Measurements from ENCODE around the gene EVA1B. TPM values are rescaled to one million over a fixed set of nuclear protein-coding genes. Genes with fewer than 3 reads are reported as not detected.
A peak's percentile ranks its signal among the peaks of the same experiment; 100 is the strongest.

The EVA1B gene
- total RNA-seq, 1 donor from 2014 or later, result 3.1 TPM

- no peaks in the 10 kb centered on the region for H3K9me3 ChIP-seq (ENCODE audit: low read depth)
- Mint-ChIP-seq H3K4me3 (peak overlapping the region; percentile 81), H3K9me3 (no peaks in the 10 kb centered on the region), H3K4me1 (peaks cover 25% of the 10 kb centered on the region), H3K36me3 (peaks cover 6% of the 10 kb centered on the region), H3K27ac (peak overlapping the region; percentile 69), H3K27me3 (ENCODE audit: insufficient read depth, low read depth) (peaks cover 12% of the 10 kb centered on the region)
- peaks cover 67% of the 10 kb centered on the region for H3K27me3 ChIP-seq
- peaks cover 23% of the 10 kb centered on the region for H3K4me1 ChIP-seq
- H2AFZ ChIP-seq (replicated peaks), result no peak overlapping the region
- DNase-seq (ENCODE audit: low spot score), result peak; percentile 89
- H3K4me3 ChIP-seq, result peak overlapping the region; percentile 78
- peaks cover 32% of the 10 kb centered on the region for H3F3A ChIP-seq (ENCODE audit: low read depth)
- no peaks in the 10 kb centered on the region for H3K79me2 ChIP-seq (ENCODE audit: low read depth)
- peaks cover 28% of the 10 kb centered on the region for H4K20me1 ChIP-seq (ENCODE audit: low read depth)
- H3K4me2 ChIP-seq, result peak overlapping the region; percentile 95
- TF ChIP-seq EZH2phosphoT487 (IDR thresholded peaks at IDR 0.05) (no peak), CTCF (IDR thresholded peaks at IDR 0.05) (no peak), EZH2 (IDR thresholded peaks at IDR 0.05) (no peak)
- H3K27ac ChIP-seq, result no peak overlapping the region
- no peak overlapping the region for H3K9ac ChIP-seq
- H3K36me3 ChIP-seq, result no peaks in the 10 kb centered on the region
Measured at GRCh38 chr1:36321119-36321951, 2.1 kb downstream of the EVA1B start.

GRCh38 chr1:36320767-36321118 lies 2.7 kb downstream of the EVA1B start:
- H3K27ac Mint-ChIP-seq, result no peak overlapping the region
- peaks cover 32% of the 10 kb centered on the region for H3F3A ChIP-seq (ENCODE audit: low read depth)
- peak overlapping the region; percentile 95 for H3K4me2 ChIP-seq
- H3K4me1 Mint-ChIP-seq, result peaks cover 22% of the 10 kb centered on the region
- H3K36me3 Mint-ChIP-seq, result peaks cover 8% of the 10 kb centered on the region
- no peak overlapping the region for H3K27ac ChIP-seq
- H3K4me3 ChIP-seq, result peak overlapping the region; percentile 78
- TF ChIP-seq EZH2phosphoT487 (IDR thresholded peaks at IDR 0.05), result no peak
- TF ChIP-seq EZH2 (IDR thresholded peaks at IDR 0.05), result no peak
- H3K9me3 Mint-ChIP-seq, result no peaks in the 10 kb centered on the region
- H3K9me3 ChIP-seq (ENCODE audit: low read depth), result no peaks in the 10 kb centered on the region
- H4K20me1 ChIP-seq (ENCODE audit: low read depth), result peaks cover 28% of the 10 kb centered on the region
- H3K36me3 ChIP-seq, result no peaks in the 10 kb centered on the region
- no peak overlapping the region for H3K9ac ChIP-seq
- peak overlapping the region; percentile 71 for H3K4me3 Mint-ChIP-seq
- no peaks in the 10 kb centered on the region for H3K79me2 ChIP-seq (ENCODE audit: low read depth)
- peaks cover 67% of the 10 kb centered on the region for H3K27me3 ChIP-seq
- no peak for DNase-seq (ENCODE audit: low spot score)
- peaks cover 23% of the 10 kb centered on the region for H3K4me1 ChIP-seq
- peaks cover 12% of the 10 kb centered on the region for H3K27me3 Mint-ChIP-seq (ENCODE audit: insufficient read depth, low read depth)
- no peak overlapping the region for H2AFZ ChIP-seq (replicated peaks)

- Histone ChIP-seq H3K4me3 (peak overlapping the region; percentile 78), H3K27ac (no peak overlapping the region), H4K20me1 (ENCODE audit: low read depth) (peaks cover 28% of the 10 kb centered on the region), H3K4me2 (peak overlapping the region; percentile 95), H3K9me3 (ENCODE audit: low read depth) (no peaks in the 10 kb centered on the region), H3K79me2 (ENCODE audit: low read depth) (no peaks in the 10 kb centered on the region), H3K4me1 (peaks cover 23% of the 10 kb centered on the region), H3K27me3 (peaks cover 65% of the 10 kb centered on the region), H3K9ac (no peak overlapping the region), H2AFZ (replicated peaks) (no peak overlapping the region), H3K36me3 (no peaks in the 10 kb centered on the region), H3F3A (ENCODE audit: low read depth) (peaks cover 32% of the 10 kb centered on the region)
- H3K36me3 Mint-ChIP-seq, result peaks cover 10% of the 10 kb centered on the region
- peak overlapping the region; percentile 71 for H3K4me3 Mint-ChIP-seq
- no peak overlapping the region for H3K27ac Mint-ChIP-seq
- no peaks in the 10 kb centered on the region for H3K9me3 Mint-ChIP-seq
- H3K27me3 Mint-ChIP-seq (ENCODE audit: insufficient read depth, low read depth), result peaks cover 11% of the 10 kb centered on the region
- peaks cover 20% of the 10 kb centered on the region for H3K4me1 Mint-ChIP-seq
- TF ChIP-seq EZH2phosphoT487 (IDR thresholded peaks at IDR 0.05) (no peak), CTCF (IDR thresholded peaks at IDR 0.05) (no peak), EZH2 (IDR thresholded peaks at IDR 0.05) (no peak)
- DNase-seq (ENCODE audit: low spot score), result peak; percentile 31
Measured at GRCh38 chr1:36320291-36320761, 3.1 kb downstream of the EVA1B start.

GRCh38 chr1:36309397-36309796 lies 14.0 kb downstream of the EVA1B start:
- Mint-ChIP-seq H3K36me3 (peaks cover 7% of the 10 kb centered on the region), H3K4me1 (peaks cover 16% of the 10 kb centered on the region), H3K9me3 (no peaks in the 10 kb centered on the region), H3K27me3 (ENCODE audit: insufficient read depth, low read depth) (peaks cover 2% of the 10 kb centered on the region), H3K27ac (no peak overlapping the region), H3K4me3 (no peak overlapping the region)
- Histone ChIP-seq H3K27me3 (no peaks in the 10 kb centered on the region), H3K79me2 (ENCODE audit: low read depth) (peaks cover 6% of the 10 kb centered on the region), H3K4me2 (no peak overlapping the region), H3K9me3 (ENCODE audit: low read depth) (no peaks in the 10 kb centered on the region), H3F3A (ENCODE audit: low read depth) (peaks cover 22% of the 10 kb centered on the region), H2AFZ (replicated peaks) (no peak overlapping the region), H3K36me3 (no peaks in the 10 kb centered on the region), H3K27ac (no peak overlapping the region), H3K9ac (no peak overlapping the region), H4K20me1 (ENCODE audit: low read depth) (peaks cover 22% of the 10 kb centered on the region), H3K4me1 (peaks cover 11% of the 10 kb centered on the region), H3K4me3 (no peak overlapping the region)
- TF ChIP-seq EZH2 (IDR thresholded peaks at IDR 0.05), result no peak
- no peak for TF ChIP-seq EZH2phosphoT487 (IDR thresholded peaks at IDR 0.05)
- no peak for TF ChIP-seq CTCF (IDR thresholded peaks at IDR 0.05)
- no peak for DNase-seq (ENCODE audit: low spot score)
